CD14-positive monocyte (primary cell): ENCODE results near the gene TRAM2. TPM values are rescaled to one million over a fixed set of nuclear protein-coding genes. Genes with fewer than 3 reads are reported as not detected.

Source experiments
- DNase-seq, 3 donors: peaks; one replicate each; pipeline ENCODE4 v3.0.0-alpha.2; 2011 to 2022
- H2AFZ ChIP-seq: 2 replicates; pipeline ENCODE4 v1.6.0; 2012; ENCODE audit warnings: mild to moderate bottlenecking, low read depth, low read length, inconsistent platforms; ENCODE audit not compliant: insufficient read depth, poor library complexity, severe bottlenecking
- H3K27ac ChIP-seq, 2 donors: 1 replicate in 1 of 2; 2 replicates in 1 of 2; pipeline ENCODE4 v1.5.1; 2012 to 2013; ENCODE audit warnings: low read length in 2 of 2, control low read depth in 1 of 2, inconsistent platforms in 1 of 2, low read depth in 1 of 2, mild to moderate bottlenecking in 1 of 2
- H3K27me3 ChIP-seq, 2 donors: one replicate each; pipeline versions ENCODE4 v1.6.0 to v1.6.1; 2011 to 2013; ENCODE audit warnings: low read length in 2 of 2; ENCODE audit not compliant: control insufficient read depth in 2 of 2, insufficient read depth in 2 of 2
- H3K36me3 ChIP-seq, 2 donors: replicated peaks in 1 of 2; 1 replicate in 1 of 2; 2 replicates in 1 of 2; pipeline versions ENCODE4 v1.5.1 to v1.6.1; 2012 to 2013; ENCODE audit warnings: low read length in 2 of 2, control low read depth in 1 of 2, inconsistent platforms in 1 of 2, mild to moderate bottlenecking in 1 of 2; ENCODE audit not compliant: insufficient read depth in 2 of 2, control insufficient read depth in 1 of 2
- H3K4me1 ChIP-seq, 2 donors: 1 replicate in 1 of 2; 2 replicates in 1 of 2; pipeline versions ENCODE4 v1.5.1 to v1.6.1; 2012 to 2013; ENCODE audit warnings: low read length in 2 of 2, control low read depth in 1 of 2, inconsistent platforms in 1 of 2, mild to moderate bottlenecking in 1 of 2, moderate library complexity in 1 of 2; ENCODE audit not compliant: insufficient read depth in 2 of 2, control insufficient read depth in 1 of 2
- H3K4me2 ChIP-seq: replicated peaks from 2 replicates; pipeline ENCODE3; 2012; ENCODE audit warnings: low read length, moderate library complexity, mild to moderate bottlenecking; ENCODE audit not compliant: poor library complexity, severe bottlenecking; ENCODE audit errors: extremely low read depth
- H3K4me3 ChIP-seq, 3 experiments: fragments of 200-600 bp in 1 of 3; sonication (generic) in 1 of 3; replicated peaks in 1 of 3; 1 replicate in 2 of 3; 2 replicates in 1 of 3; pipeline ENCODE4 v1.5.1; 2011 to 2013; ENCODE audit warnings: low read length in 3 of 3, mild to moderate bottlenecking in 3 of 3, control low read depth in 2 of 3, low read depth in 2 of 3, inconsistent platforms in 1 of 3, moderate library complexity in 1 of 3
- H3K79me2 ChIP-seq: 2 replicates; pipeline ENCODE4 v1.6.0; 2012; ENCODE audit warnings: mild to moderate bottlenecking, control low read depth, inconsistent platforms, low read length, moderate library complexity; ENCODE audit not compliant: insufficient read depth
- H3K9ac ChIP-seq: 2 replicates; pipeline ENCODE4 v1.6.0; 2017; ENCODE audit warnings: low read length, mild to moderate bottlenecking; ENCODE audit not compliant: insufficient read depth, poor library complexity, severe bottlenecking
- H3K9me3 ChIP-seq, 2 donors: replicated peaks in 1 of 2; 1 replicate in 1 of 2; 2 replicates in 1 of 2; pipeline versions ENCODE4 v1.5.1 to v1.6.1; 2012 to 2013; ENCODE audit warnings: low read length in 2 of 2, control low read depth in 1 of 2; ENCODE audit not compliant: control insufficient read depth in 1 of 2, insufficient read depth in 1 of 2
- H4K20me1 ChIP-seq: 2 replicates; pipeline ENCODE4 v1.6.0; 2012; ENCODE audit warnings: mild to moderate bottlenecking, low read length, control low read depth, moderate library complexity; ENCODE audit not compliant: insufficient read depth
- H3K27ac Mint-ChIP-seq, 7 donors: one replicate each; pipeline ENCODE4 v1.8.0; 2020; ENCODE audit warnings: mild to moderate bottlenecking in 7 of 7, mixed read lengths in 7 of 7, moderate library complexity in 6 of 7, inconsistent platforms in 2 of 7
- H3K27me3 Mint-ChIP-seq, 3 donors: one replicate each; pipeline ENCODE4 v1.8.0; 2021 to 2022; ENCODE audit warnings: low read depth in 3 of 3, mild to moderate bottlenecking in 3 of 3, mixed read lengths in 3 of 3, moderate library complexity in 3 of 3, inconsistent platforms in 1 of 3
- H3K36me3 Mint-ChIP-seq, 2 donors: one replicate each; pipeline ENCODE4 v1.8.0; 2020; ENCODE audit warnings: mixed read lengths in 2 of 2, inconsistent platforms in 1 of 2, mild to moderate bottlenecking in 1 of 2
- H3K4me1 Mint-ChIP-seq: one replicate; pipeline ENCODE4 v1.8.0; 2020; ENCODE audit warnings: mild to moderate bottlenecking, mixed read lengths
- H3K4me3 Mint-ChIP-seq, 2 donors: one replicate each; pipeline ENCODE4 v1.8.0; 2020; ENCODE audit warnings: mild to moderate bottlenecking in 2 of 2, mixed read lengths in 2 of 2, moderate library complexity in 1 of 2
- H3K9me3 Mint-ChIP-seq, 7 donors: one replicate each; pipeline ENCODE4 v1.8.0; 2020 to 2022; ENCODE audit warnings: mixed read lengths in 7 of 7, mild to moderate bottlenecking in 6 of 7, moderate library complexity in 6 of 7, inconsistent platforms in 2 of 7
- CTCF ChIP-seq: fragments of 200-600 bp; IDR thresholded peaks from one replicate; pipeline ENCODE4 v1.8.0; 2022; ENCODE audit warnings: antibody characterized with exemption, mild to moderate bottlenecking
- WGBS: methylation state at CpG from one replicate; pipeline ENCODE4 v1.1.5; 2013; ENCODE audit warnings: missing lambda C conversion rate; ENCODE audit not compliant: insufficient coverage; 5-methylcytosine and 5-hydroxymethylcytosine counted together
- intact Hi-C, 2 donors: fragments of 100-400 bp; cut with micrococcal nuclease; formaldehyde crosslinking; loops; one replicate each; pipeline versions ENCODE4 v1.15.0 to v1.15.1; 2023
- polyA plus RNA-seq, 3 donors: library from polyadenylated mRNA; depleted of rRNA in 1 of 3; unstranded in 2 of 3; stranded (reverse) in 1 of 3; fragments of 300-500 nt in 2 of 3; fragments of >200 nt in 1 of 3; fragmentation: Illumina TruSeq in 2 of 3; gene quantifications; 1 replicate in 2 of 3; 2 replicates in 1 of 3; pipeline ENCODE4 v1.2.3, GENCODE V29; 2012 to 2021

TRAM2 gene
- polyA plus RNA-seq, 3 donors: 4.7 to 11.7 (median 5.9) TPM

GRCh38 chr6:52570291-52570700, 6.6 kb downstream of the TRAM2 start:
- Mint-ChIP-seq H3K4me3 (no peak overlapping the region), H3K36me3 (peaks cover 17 to 31% of the 10 kb centered on the region in 2 donors), H3K27me3 (peaks cover 0 to 2% (median 0%) of the 10 kb centered on the region in 3 donors), H3K4me1 (peaks cover 37% of the 10 kb centered on the region), H3K27ac (no peak overlapping the region), H3K9me3 (no peaks in the 10 kb centered on the region)
- H3K4me1 ChIP-seq: peaks cover 22 to 27% of the 10 kb centered on the region in 2 donors
- peaks cover 0 to 18% of the 10 kb centered on the region in 2 donors for H3K36me3 ChIP-seq
- no peak for DNase-seq
- no peak for TF ChIP-seq CTCF
- H3K4me2 ChIP-seq: no peak overlapping the region
- H3K9me3 ChIP-seq: no peaks in the 10 kb centered on the region
- H3K9ac ChIP-seq: no peak overlapping the region
- H2AFZ ChIP-seq: no peak overlapping the region
- peaks cover 99% of the 10 kb centered on the region for H3K79me2 ChIP-seq
- 100% methylated on average over 7 of the region's 8 CpGs for WGBS
- H3K4me3 ChIP-seq: no peak overlapping the region
- peaks cover 95% of the 10 kb centered on the region for H4K20me1 ChIP-seq
- no peaks in the 10 kb centered on the region for H3K27me3 ChIP-seq
- no peak overlapping the region for H3K27ac ChIP-seq
- intact Hi-C loops: loop anchor here (5.0 to 10.0 kb wide), 3 partner anchors 95 to 285 kb away; partner anchors contain the start of genes MCM3 (in 2 of the 2) and EFHC1 (in 1 of the 2)

GRCh38 chr6:52568320-52568719, 8.5 kb downstream of the TRAM2 start:
- intact Hi-C loops: no loop called here
- H3K9ac ChIP-seq: no peak overlapping the region
- H4K20me1 ChIP-seq: peaks cover 95% of the 10 kb centered on the region
- no peak overlapping the region for H2AFZ ChIP-seq
- Mint-ChIP-seq H3K27me3 (peaks cover 0 to 2% (median 2%) of the 10 kb centered on the region in 3 donors), H3K27ac (no peak overlapping the region), H3K36me3 (peaks cover 17 to 34% of the 10 kb centered on the region in 2 donors), H3K9me3 (no peaks in the 10 kb centered on the region), H3K4me1 (peaks cover 20% of the 10 kb centered on the region), H3K4me3 (no peak overlapping the region)
- peaks cover 0 to 19% of the 10 kb centered on the region in 2 donors for H3K36me3 ChIP-seq
- no peaks in the 10 kb centered on the region for H3K27me3 ChIP-seq
- H3K4me3 ChIP-seq: no peak overlapping the region
- DNase-seq: no peak
- H3K27ac ChIP-seq: no peak overlapping the region
- peaks cover 5 to 7% of the 10 kb centered on the region in 2 donors for H3K4me1 ChIP-seq
- TF ChIP-seq CTCF: no peak
- H3K79me2 ChIP-seq: peaks cover 97% of the 10 kb centered on the region
- H3K9me3 ChIP-seq: no peaks in the 10 kb centered on the region
- no peak overlapping the region for H3K4me2 ChIP-seq
- 100% methylated on average over 2 of the region's 4 CpGs for WGBS
